ENCODE measurements around the gene PROZ. TPM values are rescaled to one million over a fixed set of nuclear protein-coding genes. Genes with fewer than 3 reads are reported as not detected.

The PROZ gene
- total RNA-seq, 4 donors from 2014 or later, result not detected

GRCh38 chr13:113171250-113172125, 13.0 kb downstream of the PROZ start:
- intact Hi-C loops (cut with DNase I), result no loop called here
- no peak overlapping the region for H3K4me3 ChIP-seq
- H3K27me3 ChIP-seq, result no peaks in the 10 kb centered on the region
- peaks cover 0 to 72% (median 8%) of the 10 kb centered on the region in 3 donors for H3K36me3 ChIP-seq
- DNase-seq, result no peak
- H3K27ac ChIP-seq, result no peak overlapping the region
- TF ChIP-seq CTCF (IDR thresholded peaks at IDR 0.05), result no peak
- TF ChIP-seq POLR2A (IDR thresholded peaks at IDR 0.05), result no peak
- H3K4me1 ChIP-seq, result no peaks in the 10 kb centered on the region
- WGBS, 2 donors, result 76 to 88% methylated on average over 12 to 16 of the region's 34 CpGs
- no peaks in the 10 kb centered on the region for H3K9me3 ChIP-seq

GRCh38 chr13:113172419-113172926, 14.0 kb downstream of the PROZ start:
- H3K9me3 ChIP-seq, result no peaks in the 10 kb centered on the region
- H3K4me1 ChIP-seq, result no peaks in the 10 kb centered on the region
- DNase-seq, result no peak
- H3K27ac ChIP-seq, result no peak overlapping the region
- WGBS, 2 donors, result 84 to 92% methylated on average over 5 of the region's 13 CpGs
- intact Hi-C loops (cut with DNase I), result no loop called here
- H3K4me3 ChIP-seq, result no peak overlapping the region
- peaks cover 0 to 82% (median 11%) of the 10 kb centered on the region in 3 donors for H3K36me3 ChIP-seq
- H3K27me3 ChIP-seq, result no peaks in the 10 kb centered on the region
- no peak for TF ChIP-seq CTCF (IDR thresholded peaks at IDR 0.05)
- no peak for TF ChIP-seq POLR2A (IDR thresholded peaks at IDR 0.05)

GRCh38 chr13:113176280-113176679, 17.8 kb downstream of the PROZ start:
- Histone ChIP-seq H3K27me3 (no peaks in the 10 kb centered on the region), H3K27ac (no peak overlapping the region), H3K4me3 (no peak overlapping the region), H3K9me3 (no peaks in the 10 kb centered on the region), H3K4me1 (no peaks in the 10 kb centered on the region), H3K36me3 (peaks cover 8 to 98% (median 41%) of the 10 kb centered on the region in 3 donors)
- WGBS, 2 donors, result 44 to 69% methylated on average over 3 of the region's 5 CpGs
- DNase-seq, result no peak
- intact Hi-C loops (cut with DNase I), result no loop called here
- TF ChIP-seq POLR2A (IDR thresholded peaks at IDR 0.05), result no peak
- TF ChIP-seq CTCF (IDR thresholded peaks at IDR 0.05), result no peak

GRCh38 chr13:113176822-113177221, 18.4 kb downstream of the PROZ start:
- 95 to 98% methylated on average over 8 to 14 of the region's 14 CpGs for WGBS, 2 donors
- peaks cover 8 to 98% (median 41%) of the 10 kb centered on the region in 3 donors for H3K36me3 ChIP-seq
- H3K27me3 ChIP-seq, result no peaks in the 10 kb centered on the region
- TF ChIP-seq CTCF (IDR thresholded peaks at IDR 0.05) (no peak), POLR2A (IDR thresholded peaks at IDR 0.05) (no peak)
- no peak overlapping the region for H3K27ac ChIP-seq
- no peak overlapping the region for H3K4me3 ChIP-seq
- no peaks in the 10 kb centered on the region for H3K9me3 ChIP-seq
- DNase-seq, result no peak
- no peaks in the 10 kb centered on the region for H3K4me1 ChIP-seq
- intact Hi-C loops (cut with DNase I), result no loop called here
